ENCODE data around the gene MAP3K19.
"Not testable (repeated sequence)": the region's sequence is repeated elsewhere in the genome, so short reads cannot be mapped to it uniquely, and the experiment has no call there.

The MAP3K19 gene

GRCh38 chr2:135037831-135038230 lies 9.4 kb downstream of the MAP3K19 start:
- no peaks in the 10 kb centered on the region for H3K36me3 ChIP-seq
- H3K4me3 ChIP-seq, result no peak overlapping the region
- H3K4me1 ChIP-seq, result peaks cover 0 to 8% (median 0%) of the 10 kb centered on the region in 10 experiments; a peak in 4 of 20 replicates
- H4K20me1 ChIP-seq, result no peaks in the 10 kb centered on the region
- no peak for TF ChIP-seq Cebpa-rat (IDR thresholded peaks at IDR 0.05)
- no peaks in the 10 kb centered on the region for H3K27me3 ChIP-seq
- H3K4me2 ChIP-seq, result no peak overlapping the region
- peaks cover 0 to 11% (median 8%) of the 10 kb centered on the region in 11 experiments; a peak in 13 of 22 replicates for H3K9me3 ChIP-seq (replicated peaks in 1 of 11)
- H3K27ac ChIP-seq, result no peak overlapping the region
- no peak overlapping the region for H3K9ac ChIP-seq

DNA sequence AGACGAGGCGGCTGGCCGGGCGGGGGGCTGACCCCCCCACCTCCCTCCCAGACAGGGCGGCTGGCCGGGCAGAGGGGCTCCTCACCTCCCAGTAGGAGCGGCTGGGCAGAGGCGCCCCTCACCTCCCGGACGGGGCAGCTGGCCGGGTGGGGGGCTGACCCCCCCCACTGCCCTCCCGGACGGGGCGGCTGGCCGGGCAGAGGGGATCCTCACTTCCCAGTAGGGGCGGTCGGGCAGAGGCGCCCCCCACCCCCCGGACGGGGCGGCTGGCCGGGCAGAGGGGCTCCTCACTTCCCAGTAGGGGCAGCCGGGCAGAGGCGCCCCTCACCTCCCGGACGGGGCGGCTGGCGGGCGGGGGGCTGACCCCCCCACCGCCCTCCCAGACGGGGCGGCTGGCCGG lies 14.0 kb downstream of the MAP3K19 start:
- H3K9me3 ChIP-seq (replicated peaks in 1 of 11), result peaks cover 0 to 11% (median 5%) of the 10 kb centered on the region in 11 experiments; a peak in 10 of 22 replicates
- not testable (repeated sequence) for H4K20me1 ChIP-seq, H3K4me3 ChIP-seq, H3K27me3 ChIP-seq, H3K36me3 ChIP-seq, H3K27ac ChIP-seq, H3K4me2 ChIP-seq, H3K4me1 ChIP-seq, H3K9ac ChIP-seq

DNA sequence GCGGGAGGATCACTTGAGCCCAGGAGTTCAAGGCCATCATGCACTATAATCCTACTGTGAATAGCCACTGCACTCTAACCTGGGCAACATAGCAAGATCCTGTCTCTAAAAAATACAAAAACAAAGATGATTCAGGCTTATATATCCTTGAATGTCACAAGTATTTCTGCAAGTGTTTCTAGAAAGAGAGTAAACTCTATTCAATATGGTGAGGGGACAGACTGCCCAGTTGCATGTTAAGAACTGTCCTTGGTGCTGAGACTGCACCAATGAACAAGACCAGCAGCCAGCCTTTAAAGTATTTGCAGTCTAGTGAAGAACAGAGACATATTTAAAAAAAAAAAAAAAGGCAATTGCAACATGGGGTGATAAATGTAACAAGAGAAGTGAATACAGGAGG lies 16.4 kb downstream of the MAP3K19 start:
- Histone ChIP-seq H3K4me1 (no peaks in the 10 kb centered on the region), H3K27me3 (no peaks in the 10 kb centered on the region), H3K9me3 (replicated peaks in 1 of 11) (peaks cover 0 to 11% (median 5%) of the 10 kb centered on the region in 11 experiments; a peak in 10 of 22 replicates), H4K20me1 (no peaks in the 10 kb centered on the region), H3K4me3 (no peak overlapping the region), H3K9ac (no peak overlapping the region), H3K27ac (no peak overlapping the region), H3K4me2 (no peak overlapping the region), H3K36me3 (no peaks in the 10 kb centered on the region)
- TF ChIP-seq Cebpa-rat (IDR thresholded peaks at IDR 0.05), result no peak

DNA sequence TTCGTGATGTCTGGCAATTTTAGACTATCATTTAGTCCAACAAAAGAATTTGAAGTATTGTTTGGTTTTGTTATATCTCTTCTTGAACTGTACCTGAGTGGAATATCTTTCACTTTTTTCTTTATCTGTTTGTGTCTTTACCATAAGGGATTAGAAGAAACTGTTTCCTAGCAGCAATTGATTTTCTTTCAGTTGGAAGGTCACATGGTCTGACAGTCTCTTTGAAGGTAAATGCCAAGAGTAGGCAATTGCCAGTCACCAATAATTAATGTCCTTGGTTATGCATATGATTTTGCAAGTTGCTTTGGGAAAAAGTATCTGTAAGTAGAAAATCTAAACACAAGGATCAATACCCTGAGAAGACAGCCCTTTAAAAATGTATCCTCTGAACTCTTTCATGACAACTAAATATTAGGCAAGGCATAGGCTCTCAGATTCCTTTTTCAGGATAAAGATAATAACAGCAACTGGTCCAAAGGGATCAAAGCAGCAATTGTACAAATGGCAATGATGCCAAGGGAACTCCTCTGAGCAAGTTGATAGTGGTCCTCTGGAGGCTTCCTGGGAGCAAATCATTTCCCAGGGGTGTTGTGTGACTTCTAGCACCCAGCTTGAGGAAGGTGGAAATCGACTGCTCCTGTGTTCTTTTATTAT lies 17.6 kb downstream of the MAP3K19 start:
- no peak overlapping the region for H3K4me3 ChIP-seq
- H3K4me1 ChIP-seq, result no peaks in the 10 kb centered on the region
- H3K9me3 ChIP-seq (replicated peaks in 1 of 11), result peaks cover 0 to 8% (median 0%) of the 10 kb centered on the region in 11 experiments; a peak in 5 of 22 replicates
- H3K27ac ChIP-seq, result no peak overlapping the region
- no peak for TF ChIP-seq Cebpa-rat (IDR thresholded peaks at IDR 0.05)
- H4K20me1 ChIP-seq, result no peaks in the 10 kb centered on the region
- no peaks in the 10 kb centered on the region for H3K36me3 ChIP-seq
- H3K4me2 ChIP-seq, result no peak overlapping the region
- H3K27me3 ChIP-seq, result no peaks in the 10 kb centered on the region
- no peak overlapping the region for H3K9ac ChIP-seq

- H3K4me2 ChIP-seq, result no peak overlapping the region
These were observed 23.3 kb downstream of the MAP3K19 start for GRCh38 chr2:135023886-135024485.

GRCh38 chr2:135022952-135023880 lies 24.0 kb downstream of the MAP3K19 start:
- Histone ChIP-seq H3K36me3 (no peaks in the 10 kb centered on the region), H3K27ac (no peak overlapping the region), H3K27me3 (no peaks in the 10 kb centered on the region), H4K20me1 (no peaks in the 10 kb centered on the region), H3K4me3 (no peak overlapping the region), H3K9me3 (replicated peaks in 1 of 11) (peaks cover 0 to 16% (median 6%) of the 10 kb centered on the region in 11 experiments; a peak in 11 of 22 replicates), H3K4me2 (no peak overlapping the region), H3K9ac (no peak overlapping the region), H3K4me1 (no peaks in the 10 kb centered on the region)
- TF ChIP-seq Cebpa-rat (IDR thresholded peaks at IDR 0.05), result no peak

More at GRCh38 chr2:135023886-135024485, 23.3 kb downstream of the MAP3K19 start:
- Histone ChIP-seq H4K20me1 (no peaks in the 10 kb centered on the region), H3K4me3 (no peak overlapping the region), H3K27ac (no peak overlapping the region), H3K4me1 (no peaks in the 10 kb centered on the region), H3K27me3 (no peaks in the 10 kb centered on the region), H3K9ac (no peak overlapping the region), H3K36me3 (no peaks in the 10 kb centered on the region), H3K9me3 (replicated peaks in 1 of 11) (peaks cover 0 to 16% (median 6%) of the 10 kb centered on the region in 11 experiments; a peak in 11 of 22 replicates)
- no peak for TF ChIP-seq Cebpa-rat (IDR thresholded peaks at IDR 0.05)

- peaks cover 0 to 16% (median 6%) of the 10 kb centered on the region in 11 experiments; a peak in 11 of 22 replicates for H3K9me3 ChIP-seq (replicated peaks in 1 of 11)
- no peak overlapping the region for H3K4me2 ChIP-seq
- no peaks in the 10 kb centered on the region for H4K20me1 ChIP-seq
- no peaks in the 10 kb centered on the region for H3K36me3 ChIP-seq
- TF ChIP-seq Cebpa-rat (IDR thresholded peaks at IDR 0.05), result no peak
- no peaks in the 10 kb centered on the region for H3K4me1 ChIP-seq
- no peak overlapping the region for H3K4me3 ChIP-seq
- H3K27me3 ChIP-seq, result no peaks in the 10 kb centered on the region
- no peak overlapping the region for H3K9ac ChIP-seq
- no peak overlapping the region for H3K27ac ChIP-seq
These were observed 25.6 kb downstream of the MAP3K19 start for GRCh38 chr2:135021618-135022017.

- H3K4me1 ChIP-seq, result no peaks in the 10 kb centered on the region
- no peak overlapping the region for H3K4me2 ChIP-seq
- no peaks in the 10 kb centered on the region for H3K27me3 ChIP-seq
- H4K20me1 ChIP-seq, result no peaks in the 10 kb centered on the region
- no peak for TF ChIP-seq Cebpa-rat (IDR thresholded peaks at IDR 0.05)
- no peak overlapping the region for H3K4me3 ChIP-seq
- H3K9me3 ChIP-seq (replicated peaks in 1 of 11), result peaks cover 0 to 9% (median 6%) of the 10 kb centered on the region in 11 experiments; a peak in 7 of 22 replicates
- H3K27ac ChIP-seq, result no peak overlapping the region
- H3K9ac ChIP-seq, result no peak overlapping the region
- no peaks in the 10 kb centered on the region for H3K36me3 ChIP-seq
These were observed 35.6 kb downstream of the MAP3K19 start for GRCh38 chr2:135011633-135012032.

DNA sequence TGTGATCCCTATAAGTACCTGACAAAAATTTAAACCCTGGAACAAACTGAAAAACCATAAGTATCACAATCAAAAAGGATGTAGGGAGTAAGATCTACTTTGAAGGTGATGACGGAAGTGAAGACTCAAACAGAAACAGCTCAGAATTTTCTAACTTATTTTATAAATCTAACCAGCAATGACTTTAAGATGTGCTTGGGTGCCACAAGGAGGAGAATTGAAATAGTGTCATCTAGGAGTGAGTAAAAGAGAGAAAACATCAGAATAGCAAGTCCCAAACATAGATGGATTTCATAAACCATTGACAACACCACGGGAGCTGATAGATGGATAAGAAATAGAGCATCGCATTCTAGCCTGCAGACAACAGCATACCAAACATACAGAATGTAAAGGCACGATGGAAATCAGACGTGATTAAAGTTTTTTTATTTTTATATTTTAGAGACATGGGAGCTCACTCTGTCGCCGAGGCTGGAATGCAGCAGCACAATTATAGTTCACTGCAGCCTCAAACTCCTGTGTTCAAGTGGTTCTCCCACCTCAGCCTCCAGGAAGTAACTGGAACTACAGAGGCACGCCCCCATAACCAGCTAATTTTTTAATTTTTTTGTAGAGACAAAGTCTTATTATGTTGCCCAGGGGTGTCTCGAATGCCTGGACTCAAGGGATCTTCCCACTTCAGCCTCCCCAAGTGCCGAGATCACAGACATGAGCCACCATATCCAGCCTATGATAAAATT lies 36.9 kb downstream of the MAP3K19 start:
- Histone ChIP-seq H3K4me1 (no peaks in the 10 kb centered on the region), H4K20me1 (no peaks in the 10 kb centered on the region), H3K36me3 (no peaks in the 10 kb centered on the region), H3K9me3 (replicated peaks in 1 of 11) (no peaks in the 10 kb centered on the region; a peak in 2 of 22 replicates), H3K27me3 (no peaks in the 10 kb centered on the region), H3K27ac (no peak overlapping the region), H3K9ac (no peak overlapping the region), H3K4me3 (no peak overlapping the region), H3K4me2 (no peak overlapping the region)
- TF ChIP-seq Cebpa-rat (IDR thresholded peaks at IDR 0.05), result no peak

Data from BLaER1 treated with 17β-estradiol and CSF1 and Interleukin-3, amounts not matched to agents 10 nM and 100 nM (cell line).